ENCODE measurements around the gene MPPED1. TPM values are rescaled to one million over a fixed set of nuclear protein-coding genes. Genes with fewer than 3 reads are reported as not detected.

MPPED1 gene
- total and polyA plus RNA-seq, 5 donors = 0.05 to 0.38 TPM; not detected in 3

- Histone ChIP-seq H3K4me1 (ENCODE audit: control insufficient read depth, insufficient read depth, low read length) (no peaks in the 10 kb centered on the region), H3K4me3 (ENCODE audit: low read length) (no peak overlapping the region), H3K27me3 (ENCODE audit: control insufficient read depth, insufficient read depth) (no peaks in the 10 kb centered on the region), H3K9me3 (ENCODE audit: control insufficient read depth, low read length) (peaks cover 3% of the 10 kb centered on the region), H3K27ac (ENCODE audit: low read length) (no peak overlapping the region)
- WGBS = 30% methylated on average over 2 of the region's 2 CpGs
- intact Hi-C loops (cut with DNase I) = no loop called here
- DNase-seq (no peak), ATAC-seq (no peak)
Observed at GRCh38 chr22:43455846-43456245, 44.0 kb downstream of the MPPED1 start.

GRCh38 chr22:43457002-43457401 lies 45.2 kb downstream of the MPPED1 start:
- ATAC-seq (no peak), DNase-seq (no peak)
- Histone ChIP-seq H3K4me1 (ENCODE audit: control insufficient read depth, insufficient read depth, low read length) (no peaks in the 10 kb centered on the region), H3K27ac (ENCODE audit: low read length) (no peak overlapping the region), H3K27me3 (ENCODE audit: control insufficient read depth, insufficient read depth) (no peaks in the 10 kb centered on the region), H3K9me3 (ENCODE audit: control insufficient read depth, low read length) (peaks cover 3% of the 10 kb centered on the region), H3K4me3 (ENCODE audit: low read length) (no peak overlapping the region)
- intact Hi-C loops (cut with DNase I) = no loop called here
- WGBS = 80% methylated on average over 3 of the region's 3 CpGs

GRCh38 chr22:43462701-43463100 lies 50.9 kb downstream of the MPPED1 start:
- no peak for ATAC-seq
- Histone ChIP-seq H3K4me3 (ENCODE audit: low read length) (no peak overlapping the region), H3K9me3 (ENCODE audit: control insufficient read depth, low read length) (peaks cover 5% of the 10 kb centered on the region), H3K27ac (ENCODE audit: low read length) (no peak overlapping the region), H3K4me1 (ENCODE audit: control insufficient read depth, insufficient read depth, low read length) (no peaks in the 10 kb centered on the region), H3K27me3 (ENCODE audit: control insufficient read depth, insufficient read depth) (no peaks in the 10 kb centered on the region)
- DNase-seq = no peak
- intact Hi-C loops (cut with DNase I) = no loop called here

GRCh38 chr22:43464809-43465208 lies 53.0 kb downstream of the MPPED1 start:
- DNase-seq (no peak), ATAC-seq (no peak)
- H3K4me1 ChIP-seq (ENCODE audit: control insufficient read depth, insufficient read depth, low read length) = no peaks in the 10 kb centered on the region
- intact Hi-C loops (cut with DNase I) = no loop called here
- H3K27ac ChIP-seq (ENCODE audit: low read length) = no peak overlapping the region
- peaks cover 5% of the 10 kb centered on the region for H3K9me3 ChIP-seq (ENCODE audit: control insufficient read depth, low read length)
- WGBS = 74% methylated on average over 8 of the region's 8 CpGs
- no peaks in the 10 kb centered on the region for H3K27me3 ChIP-seq (ENCODE audit: control insufficient read depth, insufficient read depth)
- H3K4me3 ChIP-seq (ENCODE audit: low read length) = no peak overlapping the region

- WGBS = 82% methylated on average over 23 of the region's 23 CpGs
- peaks cover 5% of the 10 kb centered on the region for H3K9me3 ChIP-seq (ENCODE audit: control insufficient read depth, low read length)
- ATAC-seq (no peak), DNase-seq (no peak)
- H3K27me3 ChIP-seq (ENCODE audit: control insufficient read depth, insufficient read depth) = no peaks in the 10 kb centered on the region
- no peak overlapping the region for H3K4me3 ChIP-seq (ENCODE audit: low read length)
- no peak overlapping the region for H3K27ac ChIP-seq (ENCODE audit: low read length)
- no peaks in the 10 kb centered on the region for H3K4me1 ChIP-seq (ENCODE audit: control insufficient read depth, insufficient read depth, low read length)
- intact Hi-C loops (cut with DNase I) = no loop called here
Observed at GRCh38 chr22:43465291-43466015, 53.6 kb downstream of the MPPED1 start.

- 75% methylated on average over 7 of the region's 7 CpGs for WGBS
- DNase-seq (no peak), ATAC-seq (no peak)
- intact Hi-C loops (cut with DNase I) = no loop called here
- Histone ChIP-seq H3K27ac (ENCODE audit: low read length) (no peak overlapping the region), H3K27me3 (ENCODE audit: control insufficient read depth, insufficient read depth) (no peaks in the 10 kb centered on the region), H3K4me1 (ENCODE audit: control insufficient read depth, insufficient read depth, low read length) (no peaks in the 10 kb centered on the region), H3K4me3 (ENCODE audit: low read length) (no peak overlapping the region), H3K9me3 (ENCODE audit: control insufficient read depth, low read length) (peaks cover 2% of the 10 kb centered on the region)
Observed at GRCh38 chr22:43466710-43467109, 54.9 kb downstream of the MPPED1 start.

GRCh38 chr22:43467216-43467940 lies 55.6 kb downstream of the MPPED1 start:
- Histone ChIP-seq H3K4me3 (ENCODE audit: low read length) (no peak overlapping the region), H3K27ac (ENCODE audit: low read length) (no peak overlapping the region), H3K4me1 (ENCODE audit: control insufficient read depth, insufficient read depth, low read length) (no peaks in the 10 kb centered on the region), H3K27me3 (ENCODE audit: control insufficient read depth, insufficient read depth) (no peaks in the 10 kb centered on the region), H3K9me3 (ENCODE audit: control insufficient read depth, low read length) (peaks cover 2% of the 10 kb centered on the region)
- 78% methylated on average over 21 of the region's 21 CpGs for WGBS
- DNase-seq (no peak), ATAC-seq (peak in 1 of 2 donors; percentile 23)
- intact Hi-C loops (cut with DNase I) = no loop called here

- Histone ChIP-seq H3K4me3 (ENCODE audit: low read length) (no peak overlapping the region), H3K9me3 (ENCODE audit: control insufficient read depth, low read length) (no peaks in the 10 kb centered on the region), H3K4me1 (ENCODE audit: control insufficient read depth, insufficient read depth, low read length) (no peaks in the 10 kb centered on the region), H3K27ac (ENCODE audit: low read length) (no peak overlapping the region), H3K27me3 (ENCODE audit: control insufficient read depth, insufficient read depth) (no peaks in the 10 kb centered on the region)
- 84% methylated on average over 3 of the region's 3 CpGs for WGBS
- DNase-seq (no peak), ATAC-seq (no peak)
- intact Hi-C loops (cut with DNase I) = no loop called here
Observed at GRCh38 chr22:43470253-43470652, 58.4 kb downstream of the MPPED1 start.

- no peak overlapping the region for H3K27ac ChIP-seq (ENCODE audit: low read length)
- ATAC-seq (no peak), DNase-seq (no peak)
- no peak overlapping the region for H3K4me3 ChIP-seq (ENCODE audit: low read length)
- no peaks in the 10 kb centered on the region for H3K27me3 ChIP-seq (ENCODE audit: control insufficient read depth, insufficient read depth)
- whole genome bisulfite sequencing = 80% methylated on average over 10 of the region's 10 CpGs
- intact Hi-C loops (cut with DNase I) = no loop called here
- H3K9me3 ChIP-seq (ENCODE audit: control insufficient read depth, low read length) = no peaks in the 10 kb centered on the region
- H3K4me1 ChIP-seq (ENCODE audit: control insufficient read depth, insufficient read depth, low read length) = no peaks in the 10 kb centered on the region
Observed at GRCh38 chr22:43470941-43471585, 59.2 kb downstream of the MPPED1 start.

GRCh38 chr22:43471606-43472135 lies 59.9 kb downstream of the MPPED1 start:
- Histone ChIP-seq H3K27ac (ENCODE audit: low read length) (no peak overlapping the region), H3K4me3 (ENCODE audit: low read length) (no peak overlapping the region), H3K27me3 (ENCODE audit: control insufficient read depth, insufficient read depth) (no peaks in the 10 kb centered on the region), H3K4me1 (ENCODE audit: control insufficient read depth, insufficient read depth, low read length) (no peaks in the 10 kb centered on the region), H3K9me3 (ENCODE audit: control insufficient read depth, low read length) (no peaks in the 10 kb centered on the region)
- ATAC-seq (peak in 1 of 2 donors; percentile 25), DNase-seq (no peak)
- WGBS = 67% methylated on average over 11 of the region's 11 CpGs
- intact Hi-C loops (cut with DNase I) = no loop called here

GRCh38 chr22:43473031-43473430 lies 61.2 kb downstream of the MPPED1 start:
- Histone ChIP-seq H3K9me3 (ENCODE audit: control insufficient read depth, low read length) (no peaks in the 10 kb centered on the region), H3K27ac (ENCODE audit: low read length) (no peak overlapping the region), H3K4me3 (ENCODE audit: low read length) (no peak overlapping the region), H3K4me1 (ENCODE audit: control insufficient read depth, insufficient read depth, low read length) (no peaks in the 10 kb centered on the region), H3K27me3 (ENCODE audit: control insufficient read depth, insufficient read depth) (no peaks in the 10 kb centered on the region)
- DNase-seq (no peak), ATAC-seq (no peak)
- 71% methylated on average over 8 of the region's 8 CpGs for WGBS
- intact Hi-C loops (cut with DNase I) = no loop called here
